CD14-positive monocyte (primary cell): ENCODE data around the gene LRPAP1. TPM values are rescaled to one million over a fixed set of nuclear protein-coding genes. Genes with fewer than 3 reads are reported as not detected.

ENCODE experiments used
- DNase-seq, 3 donors: peaks; one replicate each; pipeline ENCODE4 v3.0.0-alpha.2; 2011 to 2022
- H2AFZ ChIP-seq: 2 replicates; pipeline ENCODE4 v1.6.0; 2012; ENCODE audit warnings: mild to moderate bottlenecking, low read depth, low read length, inconsistent platforms; ENCODE audit not compliant: insufficient read depth, poor library complexity, severe bottlenecking
- H3K27ac ChIP-seq, 2 donors: 1 replicate in 1 of 2; 2 replicates in 1 of 2; pipeline ENCODE4 v1.5.1; 2012 to 2013; ENCODE audit warnings: low read length in 2 of 2, control low read depth in 1 of 2, inconsistent platforms in 1 of 2, low read depth in 1 of 2, mild to moderate bottlenecking in 1 of 2
- H3K27me3 ChIP-seq, 2 donors: one replicate each; pipeline versions ENCODE4 v1.6.0 to v1.6.1; 2011 to 2013; ENCODE audit warnings: low read length in 2 of 2; ENCODE audit not compliant: control insufficient read depth in 2 of 2, insufficient read depth in 2 of 2
- H3K36me3 ChIP-seq, 2 donors: replicated peaks in 1 of 2; 1 replicate in 1 of 2; 2 replicates in 1 of 2; pipeline versions ENCODE4 v1.5.1 to v1.6.1; 2012 to 2013; ENCODE audit warnings: low read length in 2 of 2, control low read depth in 1 of 2, inconsistent platforms in 1 of 2, mild to moderate bottlenecking in 1 of 2; ENCODE audit not compliant: insufficient read depth in 2 of 2, control insufficient read depth in 1 of 2
- H3K4me1 ChIP-seq, 2 donors: 1 replicate in 1 of 2; 2 replicates in 1 of 2; pipeline versions ENCODE4 v1.5.1 to v1.6.1; 2012 to 2013; ENCODE audit warnings: low read length in 2 of 2, control low read depth in 1 of 2, inconsistent platforms in 1 of 2, mild to moderate bottlenecking in 1 of 2, moderate library complexity in 1 of 2; ENCODE audit not compliant: insufficient read depth in 2 of 2, control insufficient read depth in 1 of 2
- H3K4me2 ChIP-seq: replicated peaks from 2 replicates; pipeline ENCODE3; 2012; ENCODE audit warnings: low read length, moderate library complexity, mild to moderate bottlenecking; ENCODE audit not compliant: poor library complexity, severe bottlenecking; ENCODE audit errors: extremely low read depth
- H3K4me3 ChIP-seq, 3 experiments: fragments of 200-600 bp in 1 of 3; sonication (generic) in 1 of 3; replicated peaks in 1 of 3; 1 replicate in 2 of 3; 2 replicates in 1 of 3; pipeline ENCODE4 v1.5.1; 2011 to 2013; ENCODE audit warnings: low read length in 3 of 3, mild to moderate bottlenecking in 3 of 3, control low read depth in 2 of 3, low read depth in 2 of 3, inconsistent platforms in 1 of 3, moderate library complexity in 1 of 3
- H3K79me2 ChIP-seq: 2 replicates; pipeline ENCODE4 v1.6.0; 2012; ENCODE audit warnings: mild to moderate bottlenecking, control low read depth, inconsistent platforms, low read length, moderate library complexity; ENCODE audit not compliant: insufficient read depth
- H3K9ac ChIP-seq: 2 replicates; pipeline ENCODE4 v1.6.0; 2017; ENCODE audit warnings: low read length, mild to moderate bottlenecking; ENCODE audit not compliant: insufficient read depth, poor library complexity, severe bottlenecking
- H3K9me3 ChIP-seq, 2 donors: replicated peaks in 1 of 2; 1 replicate in 1 of 2; 2 replicates in 1 of 2; pipeline versions ENCODE4 v1.5.1 to v1.6.1; 2012 to 2013; ENCODE audit warnings: low read length in 2 of 2, control low read depth in 1 of 2; ENCODE audit not compliant: control insufficient read depth in 1 of 2, insufficient read depth in 1 of 2
- H4K20me1 ChIP-seq: 2 replicates; pipeline ENCODE4 v1.6.0; 2012; ENCODE audit warnings: mild to moderate bottlenecking, low read length, control low read depth, moderate library complexity; ENCODE audit not compliant: insufficient read depth
- H3K27ac Mint-ChIP-seq, 7 donors: one replicate each; pipeline ENCODE4 v1.8.0; 2020; ENCODE audit warnings: mild to moderate bottlenecking in 7 of 7, mixed read lengths in 7 of 7, moderate library complexity in 6 of 7, inconsistent platforms in 2 of 7
- H3K27me3 Mint-ChIP-seq, 3 donors: one replicate each; pipeline ENCODE4 v1.8.0; 2021 to 2022; ENCODE audit warnings: low read depth in 3 of 3, mild to moderate bottlenecking in 3 of 3, mixed read lengths in 3 of 3, moderate library complexity in 3 of 3, inconsistent platforms in 1 of 3
- H3K36me3 Mint-ChIP-seq, 2 donors: one replicate each; pipeline ENCODE4 v1.8.0; 2020; ENCODE audit warnings: mixed read lengths in 2 of 2, inconsistent platforms in 1 of 2, mild to moderate bottlenecking in 1 of 2
- H3K4me1 Mint-ChIP-seq: one replicate; pipeline ENCODE4 v1.8.0; 2020; ENCODE audit warnings: mild to moderate bottlenecking, mixed read lengths
- H3K4me3 Mint-ChIP-seq, 2 donors: one replicate each; pipeline ENCODE4 v1.8.0; 2020; ENCODE audit warnings: mild to moderate bottlenecking in 2 of 2, mixed read lengths in 2 of 2, moderate library complexity in 1 of 2
- H3K9me3 Mint-ChIP-seq, 7 donors: one replicate each; pipeline ENCODE4 v1.8.0; 2020 to 2022; ENCODE audit warnings: mixed read lengths in 7 of 7, mild to moderate bottlenecking in 6 of 7, moderate library complexity in 6 of 7, inconsistent platforms in 2 of 7
- CTCF ChIP-seq: fragments of 200-600 bp; IDR thresholded peaks from one replicate; pipeline ENCODE4 v1.8.0; 2022; ENCODE audit warnings: antibody characterized with exemption, mild to moderate bottlenecking
- WGBS: methylation state at CpG from one replicate; pipeline ENCODE4 v1.1.5; 2013; ENCODE audit warnings: missing lambda C conversion rate; ENCODE audit not compliant: insufficient coverage; 5-methylcytosine and 5-hydroxymethylcytosine counted together
- intact Hi-C, 2 donors: fragments of 100-400 bp; cut with micrococcal nuclease; formaldehyde crosslinking; loops; one replicate each; pipeline versions ENCODE4 v1.15.0 to v1.15.1; 2023
- polyA plus RNA-seq, 3 donors: library from polyadenylated mRNA; depleted of rRNA in 1 of 3; unstranded in 2 of 3; stranded (reverse) in 1 of 3; fragments of 300-500 nt in 2 of 3; fragments of >200 nt in 1 of 3; fragmentation: Illumina TruSeq in 2 of 3; gene quantifications; 1 replicate in 2 of 3; 2 replicates in 1 of 3; pipeline ENCODE4 v1.2.3, GENCODE V29; 2012 to 2021

Gene LRPAP1
- polyA plus RNA-seq, 3 donors: 169 to 204 (median 180) TPM

DNA sequence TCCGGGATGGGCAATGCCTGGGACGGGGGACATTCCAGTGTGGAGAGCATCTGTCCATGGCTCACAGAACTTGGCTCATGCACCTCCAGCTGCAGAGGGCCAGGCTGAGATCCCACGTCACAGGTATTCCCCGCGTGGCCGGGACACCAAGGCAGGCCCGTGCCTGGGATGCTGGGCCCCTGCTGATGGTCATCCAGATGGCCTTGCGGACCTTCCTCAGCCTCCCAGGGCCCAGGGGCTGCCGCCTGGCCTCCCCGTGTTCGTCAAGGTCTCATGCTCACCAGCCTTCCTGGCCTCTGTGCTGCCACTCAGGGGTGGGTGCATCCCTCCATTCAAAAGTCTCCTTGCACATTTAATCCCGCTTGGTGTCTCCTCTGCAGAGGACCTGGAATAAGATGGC lies 40.9 kb upstream of the LRPAP1 start:
- H2AFZ ChIP-seq: no peak overlapping the region
- H3K9me3 ChIP-seq: no peaks in the 10 kb centered on the region
- H3K27me3 ChIP-seq: no peaks in the 10 kb centered on the region
- WGBS: 96% methylated on average over 9 of the region's 12 CpGs
- H3K9ac ChIP-seq: no peak overlapping the region
- Mint-ChIP-seq H3K4me3 (no peak overlapping the region), H3K27me3 (peaks cover 6 to 19% (median 9%) of the 10 kb centered on the region in 3 donors), H3K36me3 (no peaks in the 10 kb centered on the region), H3K27ac (no peak overlapping the region), H3K9me3 (peaks cover 0 to 3% (median 0%) of the 10 kb centered on the region in 7 donors), H3K4me1 (peaks cover 9% of the 10 kb centered on the region)
- intact Hi-C loops: no loop called here
- H3K4me1 ChIP-seq: peaks cover 5 to 6% of the 10 kb centered on the region in 2 donors
- H3K4me2 ChIP-seq: no peak overlapping the region
- H3K36me3 ChIP-seq: no peaks in the 10 kb centered on the region
- H3K79me2 ChIP-seq: no peaks in the 10 kb centered on the region
- no peak overlapping the region for H3K27ac ChIP-seq
- no peak for TF ChIP-seq CTCF
- no peaks in the 10 kb centered on the region for H4K20me1 ChIP-seq
- H3K4me3 ChIP-seq: no peak overlapping the region
- no peak for DNase-seq

- 70% methylated on average over 12 of the region's 13 CpGs for WGBS
- no peaks in the 10 kb centered on the region for H3K36me3 Mint-ChIP-seq
Observed at GRCh38 chr4:3572363-3572762, 40.1 kb upstream of the LRPAP1 start.

More at GRCh38 chr4:3572363-3572762, 40.1 kb upstream of the LRPAP1 start:
- H3K27me3 ChIP-seq: no peaks in the 10 kb centered on the region
- no peak for TF ChIP-seq CTCF
- H3K9me3 ChIP-seq: no peaks in the 10 kb centered on the region
- H3K36me3 ChIP-seq: no peaks in the 10 kb centered on the region
- H3K9ac ChIP-seq: no peak overlapping the region
- H3K27me3 Mint-ChIP-seq: peaks cover 2 to 15% (median 5%) of the 10 kb centered on the region in 3 donors
- H3K4me2 ChIP-seq: no peak overlapping the region
- H2AFZ ChIP-seq: no peak overlapping the region
- peaks cover 9% of the 10 kb centered on the region for H3K4me1 Mint-ChIP-seq
- H3K4me3 ChIP-seq: no peak overlapping the region
- intact Hi-C loops: no loop called here
- no peak overlapping the region for H3K27ac Mint-ChIP-seq
- H3K4me1 ChIP-seq: peaks cover 5 to 6% of the 10 kb centered on the region in 2 donors
- H3K79me2 ChIP-seq: no peaks in the 10 kb centered on the region
- DNase-seq: no peak
- H3K4me3 Mint-ChIP-seq: no peak overlapping the region
- H3K9me3 Mint-ChIP-seq: no peaks in the 10 kb centered on the region
- no peaks in the 10 kb centered on the region for H4K20me1 ChIP-seq
- H3K27ac ChIP-seq: no peak overlapping the region
